PC-3 (cell line): ENCODE measurements around the gene ZSCAN25.
"Not testable (repeated sequence)": the region's sequence is repeated elsewhere in the genome, so short reads cannot be mapped to it uniquely, and the experiment has no call there.

Experiments
- CTCF ChIP-seq: fragments of 300-600 bp; sonication (generic); conservative IDR thresholded peaks from 2 replicates; pipeline ENCODE4 v1.5.1; 2017; ENCODE audit warnings: antibody characterized with exemption, low read depth, mild to moderate bottlenecking, low read length
- EZH2phosphoT487 ChIP-seq: fragments of 300-600 bp; sonication (generic); IDR thresholded peaks from 2 replicates; pipeline ENCODE4 v1.6.1; 2018; ENCODE audit warnings: mild to moderate bottlenecking, antibody characterized with exemption, low read length, borderline replicate concordance

GRCh38 chr7:99637414-99637813 lies 20.7 kb downstream of the ZSCAN25 start:
- not testable (repeated sequence) for TF ChIP-seq CTCF, EZH2phosphoT487
